H9 (cell line): ENCODE measurements around the gene TFF3. TPM values are rescaled to one million over a fixed set of nuclear protein-coding genes. Genes with fewer than 3 reads are reported as not detected.

Experiments
- DNase-seq: peaks from one replicate; pipeline ENCODE4 v3.0.0-alpha.2; 2017
- H2AFZ ChIP-seq: one replicate; pipeline ENCODE4 v1.6.1; 2013; ENCODE audit warnings: mild to moderate bottlenecking, low read length, control low read depth, moderate library complexity
- H2AK5ac ChIP-seq: 2 replicates; pipeline ENCODE4 v1.6.1; 2013; ENCODE audit warnings: low read length, control low read depth, mixed read lengths; ENCODE audit not compliant: insufficient read length
- H2BK120ac ChIP-seq: one replicate; pipeline ENCODE4 v1.6.1; 2013; ENCODE audit warnings: low read depth, mild to moderate bottlenecking, low read length, control low read depth, inconsistent platforms; ENCODE audit not compliant: poor library complexity, severe bottlenecking
- H2BK12ac ChIP-seq: 2 replicates; pipeline ENCODE4 v1.6.1; 2013; ENCODE audit warnings: low read length, control low read depth, mixed read lengths, low read depth; ENCODE audit not compliant: insufficient read length
- H2BK15ac ChIP-seq: 2 replicates; pipeline ENCODE4 v1.6.1; 2013; ENCODE audit warnings: low read depth, low read length, control low read depth
- H2BK20ac ChIP-seq: one replicate; pipeline ENCODE4 v1.6.1; 2013; ENCODE audit warnings: low read depth, mild to moderate bottlenecking, low read length, control low read depth, inconsistent platforms; ENCODE audit not compliant: poor library complexity, severe bottlenecking
- H2BK5ac ChIP-seq: 2 replicates; pipeline ENCODE4 v1.6.1; 2013; ENCODE audit warnings: low read length, control low read depth, mixed read lengths; ENCODE audit not compliant: insufficient read length
- H3K14ac ChIP-seq: 2 replicates; pipeline ENCODE4 v1.6.1; 2013; ENCODE audit warnings: low read length, control low read depth; ENCODE audit not compliant: insufficient read depth
- H3K18ac ChIP-seq: 2 replicates; pipeline ENCODE4 v1.6.1; 2013; ENCODE audit warnings: low read depth, mild to moderate bottlenecking, mixed read lengths, low read length, control low read depth; ENCODE audit not compliant: insufficient read length
- H3K23ac ChIP-seq: 2 replicates; pipeline ENCODE4 v1.6.1; 2013; ENCODE audit warnings: low read length, control low read depth, mixed read lengths, low read depth; ENCODE audit not compliant: insufficient read length
- H3K23me2 ChIP-seq: 2 replicates; pipeline ENCODE4 v1.6.1; 2013; ENCODE audit warnings: low read depth, mild to moderate bottlenecking, mixed read lengths, low read length, control low read depth; ENCODE audit not compliant: insufficient read length, poor library complexity, severe bottlenecking
- H3K27ac ChIP-seq: 2 replicates; pipeline ENCODE4 v1.5.1; 2013; ENCODE audit warnings: low read length, control low read depth, mixed read lengths, low read depth; ENCODE audit not compliant: insufficient read length
- H3K27me3 ChIP-seq: 2 replicates; pipeline ENCODE4 v1.6.1; 2013; ENCODE audit warnings: low read length, control low read depth, inconsistent platforms; ENCODE audit not compliant: insufficient read depth
- H3K4ac ChIP-seq: 2 replicates; pipeline ENCODE4 v1.6.1; 2013; ENCODE audit warnings: low read depth, mild to moderate bottlenecking, control low read depth, inconsistent platforms, low read length, moderate library complexity
- H3K4me1 ChIP-seq: 2 replicates; pipeline ENCODE4 v1.6.1; 2013; ENCODE audit warnings: low read length, control low read depth, inconsistent platforms; ENCODE audit not compliant: insufficient read depth
- H3K4me2 ChIP-seq: 2 replicates; pipeline ENCODE4 v1.6.1; 2013; ENCODE audit warnings: low read length, control low read depth, mixed read lengths; ENCODE audit not compliant: insufficient read length, insufficient read depth
- H3K56ac ChIP-seq: 2 replicates; pipeline ENCODE4 v1.6.1; 2013; ENCODE audit warnings: low read depth, mild to moderate bottlenecking, mixed read lengths, low read length, control low read depth; ENCODE audit not compliant: insufficient read length
- H3K79me1 ChIP-seq: 2 replicates; pipeline ENCODE4 v1.6.1; 2013; ENCODE audit warnings: low read depth, mild to moderate bottlenecking, moderate library complexity, low read length, control low read depth, inconsistent platforms; ENCODE audit not compliant: insufficient read depth, poor library complexity, severe bottlenecking
- H3K79me2 ChIP-seq: 2 replicates; pipeline ENCODE4 v1.6.1; 2013; ENCODE audit warnings: low read length, control low read depth, inconsistent platforms; ENCODE audit not compliant: insufficient read depth
- H3K9ac ChIP-seq: 2 replicates; pipeline ENCODE4 v1.6.1; 2013; ENCODE audit warnings: low read length, control low read depth, mixed read lengths; ENCODE audit not compliant: insufficient read length; ENCODE audit errors: extremely low read depth
- H3K9me3 ChIP-seq: one replicate; pipeline ENCODE4 v1.6.1; 2013; ENCODE audit warnings: low read depth, low read length, inconsistent platforms; ENCODE audit not compliant: control insufficient read depth
- H3T11ph ChIP-seq: one replicate; pipeline ENCODE4 v1.6.1; 2013; ENCODE audit warnings: mild to moderate bottlenecking, low read length, control low read depth, inconsistent platforms
- H4K20me1 ChIP-seq: one replicate; pipeline ENCODE4 v1.6.1; 2013; ENCODE audit not compliant: control insufficient read depth, insufficient read length, insufficient read depth
- H4K5ac ChIP-seq: 2 replicates; pipeline ENCODE4 v1.6.1; 2013; ENCODE audit warnings: low read depth, mild to moderate bottlenecking, mixed read lengths, low read length, control low read depth; ENCODE audit not compliant: insufficient read length
- H4K8ac ChIP-seq: replicated peaks from 2 replicates; pipeline ENCODE4 v1.6.1; 2013; ENCODE audit warnings: low read length, control low read depth, mixed read lengths, low read depth; ENCODE audit not compliant: insufficient read length
- H4K91ac ChIP-seq: 2 replicates; pipeline ENCODE4 v1.6.1; 2013; ENCODE audit warnings: low read depth, mild to moderate bottlenecking, moderate library complexity, mixed read lengths, low read length, control low read depth; ENCODE audit not compliant: insufficient read length
- H3K27ac Mint-ChIP-seq, 3 experiments: 2 replicates in 2 of 3; 3 replicates in 1 of 3; pipeline ENCODE4 v1.8.0; 2020 to 2021; ENCODE audit warnings: mixed read lengths in 3 of 3, mild to moderate bottlenecking in 1 of 3, moderate library complexity in 1 of 3
- H3K27me3 Mint-ChIP-seq: 2 replicates; pipeline ENCODE4 v1.8.0; 2021; ENCODE audit warnings: low read depth, mild to moderate bottlenecking, moderate library complexity, mixed read lengths
- H3K36me3 Mint-ChIP-seq, 3 experiments: 2 replicates in 2 of 3; 3 replicates in 1 of 3; pipeline ENCODE4 v1.8.0; 2020 to 2021; ENCODE audit warnings: low read depth in 3 of 3, mixed read lengths in 3 of 3; ENCODE audit not compliant: insufficient read depth in 1 of 3
- H3K4me1 Mint-ChIP-seq, 2 experiments: 2 replicates each; pipeline ENCODE4 v1.8.0; 2020; ENCODE audit warnings: mixed read lengths in 2 of 2
- H3K4me3 Mint-ChIP-seq, 2 experiments: 2 replicates in 1 of 2; 3 replicates in 1 of 2; pipeline ENCODE4 v1.8.0; 2020 to 2021; ENCODE audit warnings: mild to moderate bottlenecking in 2 of 2, mixed read lengths in 2 of 2, moderate library complexity in 1 of 2
- H3K9me3 Mint-ChIP-seq, 2 experiments: 2 replicates in 1 of 2; 3 replicates in 1 of 2; pipeline ENCODE4 v1.8.0; 2020; ENCODE audit warnings: mild to moderate bottlenecking in 2 of 2, mixed read lengths in 2 of 2, moderate library complexity in 1 of 2
- WGBS: extraction: QIAGEN DNeasy Blood & Tissue Kit; methylation state at CpG from one replicate; pipeline ENCODE4 v1.1.7; 2013; ENCODE audit warnings: missing lambda C conversion rate, low lambda C conversion rate, mixed read lengths; ENCODE audit not compliant: insufficient read length; ENCODE audit errors: extremely low coverage; 5-methylcytosine and 5-hydroxymethylcytosine counted together
- total RNA-seq: library from RNA; stranded (reverse); gene quantifications from 2 replicates; pipeline ENCODE4 v1.2.1, GENCODE V29; 2021
- TF ChIP-seq, protein P1 (sequence below): fragments of 200-600 bp; sonication (generic); conservative IDR thresholded peaks from 3 replicates; pipeline ENCODE4 v1.8.0; 2021; ENCODE audit warnings: antibody characterized with exemption, mild to moderate bottlenecking

The TFF3 gene
- total RNA-seq, 1 experiment from 2014 or later, result 1.5 TPM

DNA sequence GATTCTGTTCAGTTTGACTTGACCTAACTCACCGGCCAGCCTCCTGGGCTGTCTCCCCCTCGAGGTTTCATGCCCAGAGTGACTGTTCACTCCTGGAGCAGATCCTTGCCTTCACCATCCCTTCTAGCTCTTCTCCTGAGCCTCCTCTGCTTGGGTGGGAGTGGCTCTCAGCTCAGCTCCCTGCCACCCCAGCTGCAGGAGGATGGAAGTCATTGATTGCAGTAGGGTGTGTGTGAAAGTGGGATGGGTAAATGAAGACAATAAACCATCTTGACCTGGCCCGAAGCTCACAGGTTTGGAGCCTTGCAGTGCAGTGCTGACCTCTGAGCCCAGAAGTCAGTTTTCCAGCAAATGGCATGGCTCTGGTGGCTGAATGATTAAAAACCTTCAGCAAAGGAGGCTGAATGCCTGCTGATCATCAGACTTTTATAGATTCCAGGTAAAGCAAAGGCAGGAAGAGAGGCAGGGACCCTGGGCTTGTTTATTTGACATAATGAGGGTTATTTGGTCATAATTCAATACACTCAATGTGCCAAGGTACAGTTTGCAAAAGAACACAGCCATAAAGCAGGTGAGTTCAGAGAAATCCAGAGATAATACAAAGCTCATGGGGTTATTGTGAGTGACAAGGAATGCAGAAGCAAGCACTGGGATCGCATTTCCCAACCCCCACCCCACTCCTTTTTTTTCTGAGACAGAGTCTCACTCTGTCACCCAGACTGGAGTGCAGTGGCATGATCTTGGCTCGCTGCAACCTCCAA, 17.5 kb upstream of the TFF3 start:
- Histone ChIP-seq H2BK20ac (no peak overlapping the region), H3K56ac (no peak overlapping the region), H4K5ac (no peak overlapping the region), H3K23ac (no peak overlapping the region), H3K4me2 (no peak overlapping the region), H2BK12ac (no peak overlapping the region), H3K14ac (no peak overlapping the region), H3K27ac (no peak overlapping the region), H2AFZ (no peak overlapping the region), H3T11ph (no peak overlapping the region), H2BK120ac (no peak overlapping the region), H4K20me1 (no peaks in the 10 kb centered on the region), H3K27me3 (no peaks in the 10 kb centered on the region), H3K4me1 (peaks cover 5% of the 10 kb centered on the region; the same call in 1 of the 2 replicates), H3K9me3 (peaks cover 23% of the 10 kb centered on the region), H2BK15ac (no peak overlapping the region), H4K91ac (no peak overlapping the region), H3K4ac (no peak overlapping the region), H3K18ac (no peak overlapping the region), H2BK5ac (no peak overlapping the region), H3K79me2 (no peaks in the 10 kb centered on the region), H4K8ac (no peak overlapping the region), H3K79me1 (no peaks in the 10 kb centered on the region), H2AK5ac (no peak overlapping the region), H3K9ac (no peak overlapping the region), H3K23me2 (no peaks in the 10 kb centered on the region)
- Mint-ChIP-seq H3K4me3 (no peak overlapping the region), H3K27me3 (peaks cover 13% of the 10 kb centered on the region), H3K27ac (peak overlapping the region in 1 of 3 experiments; percentile 62; a peak in 1 of 7 replicates), H3K9me3 (peaks cover 33 to 34% of the 10 kb centered on the region in 2 experiments), H3K4me1 (peaks cover 31 to 34% of the 10 kb centered on the region in 2 experiments), H3K36me3 (peaks cover 24 to 37% (median 24%) of the 10 kb centered on the region in 3 experiments)
- DNase-seq, result no peak
- WGBS, result no CpG with 5 or more reads among the region's 5 CpGs
- TF ChIP-seq, protein P1, sequence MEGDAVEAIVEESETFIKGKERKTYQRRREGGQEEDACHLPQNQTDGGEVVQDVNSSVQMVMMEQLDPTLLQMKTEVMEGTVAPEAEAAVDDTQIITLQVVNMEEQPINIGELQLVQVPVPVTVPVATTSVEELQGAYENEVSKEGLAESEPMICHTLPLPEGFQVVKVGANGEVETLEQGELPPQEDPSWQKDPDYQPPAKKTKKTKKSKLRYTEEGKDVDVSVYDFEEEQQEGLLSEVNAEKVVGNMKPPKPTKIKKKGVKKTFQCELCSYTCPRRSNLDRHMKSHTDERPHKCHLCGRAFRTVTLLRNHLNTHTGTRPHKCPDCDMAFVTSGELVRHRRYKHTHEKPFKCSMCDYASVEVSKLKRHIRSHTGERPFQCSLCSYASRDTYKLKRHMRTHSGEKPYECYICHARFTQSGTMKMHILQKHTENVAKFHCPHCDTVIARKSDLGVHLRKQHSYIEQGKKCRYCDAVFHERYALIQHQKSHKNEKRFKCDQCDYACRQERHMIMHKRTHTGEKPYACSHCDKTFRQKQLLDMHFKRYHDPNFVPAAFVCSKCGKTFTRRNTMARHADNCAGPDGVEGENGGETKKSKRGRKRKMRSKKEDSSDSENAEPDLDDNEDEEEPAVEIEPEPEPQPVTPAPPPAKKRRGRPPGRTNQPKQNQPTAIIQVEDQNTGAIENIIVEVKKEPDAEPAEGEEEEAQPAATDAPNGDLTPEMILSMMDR, result no peak
